HG02852 (cell line): ENCODE data around the gene NDC80.
A peak's percentile ranks its signal among the peaks of the same experiment; 100 is the strongest.

Experiments
- ATAC-seq: cut with Tn5 transposase; IDR thresholded peaks from one replicate; pipeline ENCODE4 v1.9.1; 2021; ENCODE audit warnings: mild to moderate bottlenecking, moderate library complexity; ENCODE audit not compliant: unreplicated experiment

The NDC80 gene

DNA sequence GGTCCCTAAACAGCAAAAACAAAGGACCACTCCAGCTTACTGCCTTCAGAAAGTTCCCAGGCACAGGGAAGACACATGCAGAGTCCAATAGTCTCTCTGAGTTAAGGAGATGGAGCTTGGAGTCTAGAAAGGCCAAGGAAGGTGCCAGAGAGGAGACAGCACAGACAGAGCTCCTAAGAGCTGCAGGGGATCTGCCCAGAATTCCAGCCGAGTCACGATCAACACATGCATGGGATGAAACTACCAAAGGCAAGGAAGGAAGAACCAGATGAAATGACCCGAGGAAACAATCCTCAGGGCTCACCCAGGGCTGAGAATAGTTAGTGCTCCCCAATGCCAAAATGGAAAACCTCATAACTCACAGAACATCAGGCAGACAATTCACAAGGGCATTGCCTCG, 15.5 kb upstream of the NDC80 start:
- no peak for ATAC-seq

DNA sequence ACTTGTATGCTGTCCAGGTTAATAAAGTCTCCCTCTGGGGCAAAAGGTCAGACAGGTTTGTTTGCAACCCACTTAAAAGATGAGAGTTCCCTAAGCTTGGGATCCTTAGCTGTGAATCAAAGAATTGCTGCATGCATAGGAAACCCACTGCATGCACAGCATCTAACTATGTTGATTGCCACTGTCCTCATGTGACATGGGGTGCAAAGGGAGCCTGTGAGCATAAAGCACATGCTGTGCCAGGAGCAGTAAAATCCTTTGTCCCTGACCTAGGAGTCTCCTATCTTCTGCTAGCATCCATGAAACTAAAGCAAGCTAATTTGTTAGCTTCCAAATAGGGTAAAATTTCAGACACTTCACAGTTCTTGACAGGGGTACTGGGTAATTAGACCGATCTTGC, 13.8 kb upstream of the NDC80 start:
- ATAC-seq: no peak

GRCh38 chr18:2559249-2559648, 12.1 kb upstream of the NDC80 start:
- no peak for ATAC-seq

GRCh38 chr18:2564373-2564772, 7.0 kb upstream of the NDC80 start:
- no peak for ATAC-seq

GRCh38 chr18:2568129-2568528, 3.2 kb upstream of the NDC80 start:
- no peak for ATAC-seq

GRCh38 chr18:2568605-2569004, 2.8 kb upstream of the NDC80 start:
- ATAC-seq: no peak

DNA sequence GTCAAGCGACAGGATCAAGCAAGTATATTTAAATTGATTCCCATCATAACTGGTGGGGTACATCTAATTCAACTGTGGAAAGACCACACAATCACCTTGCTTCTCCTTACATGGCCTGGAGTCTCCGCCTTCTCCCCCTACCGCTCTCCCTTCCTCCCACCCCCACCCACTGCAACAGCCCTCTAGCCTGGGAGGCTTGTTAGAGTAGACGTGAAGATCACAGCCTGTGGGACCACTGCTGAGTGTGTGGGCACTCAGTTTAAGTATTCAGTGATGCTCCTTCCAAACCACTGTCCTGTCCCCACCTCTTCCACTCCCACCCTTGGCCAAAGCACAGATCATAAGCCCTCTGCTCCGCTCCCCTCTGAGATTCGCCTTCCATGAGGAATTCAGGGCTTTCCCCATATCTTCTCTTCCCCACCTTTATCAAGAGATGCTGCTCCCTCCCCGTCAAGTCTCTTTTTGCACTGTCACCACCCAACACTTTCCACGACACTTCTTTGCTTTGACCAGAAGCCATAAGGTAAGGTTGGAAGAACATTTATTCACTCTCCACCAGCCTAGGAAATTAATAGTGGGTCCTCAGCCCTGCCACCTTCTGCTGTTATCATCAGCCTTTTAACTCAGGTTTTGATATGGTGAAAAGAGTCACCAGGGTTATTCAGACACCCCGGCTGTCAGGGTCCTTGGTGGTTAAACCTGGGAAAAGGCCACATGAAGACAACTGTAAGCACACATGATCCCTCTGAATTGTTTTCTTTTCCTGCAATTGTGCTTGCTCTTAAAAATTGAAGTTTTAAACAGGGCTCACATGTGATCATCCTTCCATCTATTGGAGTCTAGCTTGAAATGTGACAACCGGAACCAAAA, 1.8 kb upstream of the NDC80 start:
- ATAC-seq: no peak

DNA sequence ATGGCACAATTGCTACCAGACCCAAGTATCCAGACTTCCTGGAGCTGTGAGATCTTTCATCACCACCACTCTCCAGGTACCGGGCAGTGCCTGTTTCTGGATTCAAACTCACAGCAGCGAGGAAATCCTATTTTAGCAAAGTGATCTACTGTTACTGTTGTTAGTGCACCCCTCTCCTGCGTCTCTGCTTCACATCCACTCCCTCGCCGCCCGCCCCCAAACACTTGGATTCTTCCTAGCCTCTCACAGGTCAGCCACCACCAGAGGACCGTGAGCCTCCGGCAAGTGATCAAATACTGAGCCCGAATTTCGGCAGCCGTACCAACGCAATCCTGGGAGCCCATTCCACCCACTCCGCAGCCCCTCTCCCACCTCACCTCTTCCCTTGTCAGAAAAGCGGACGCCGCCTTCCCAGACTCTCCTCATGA, 571 bp upstream of the NDC80 start:
- ATAC-seq: peak; percentile 53

DNA sequence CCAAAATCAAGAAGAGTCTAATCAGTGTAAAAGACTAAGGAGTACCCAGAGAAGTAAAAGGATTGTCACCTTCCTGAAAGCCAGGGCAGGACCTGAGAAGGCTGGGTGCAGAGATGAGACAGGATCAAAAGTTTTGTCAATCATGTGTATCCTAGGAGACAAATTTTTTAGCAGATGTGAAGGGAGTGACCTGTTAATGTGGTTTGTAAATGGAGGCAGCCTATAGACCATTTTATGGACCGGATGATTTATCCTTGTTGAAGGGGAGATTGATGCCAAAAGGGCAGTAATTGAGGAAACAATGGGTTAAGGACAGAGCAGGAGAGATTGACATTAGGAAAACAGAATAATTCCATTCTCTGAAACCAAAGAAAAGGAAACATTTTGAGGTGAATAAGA, 813 bp downstream of the NDC80 start:
- ATAC-seq: peak; percentile 23

DNA sequence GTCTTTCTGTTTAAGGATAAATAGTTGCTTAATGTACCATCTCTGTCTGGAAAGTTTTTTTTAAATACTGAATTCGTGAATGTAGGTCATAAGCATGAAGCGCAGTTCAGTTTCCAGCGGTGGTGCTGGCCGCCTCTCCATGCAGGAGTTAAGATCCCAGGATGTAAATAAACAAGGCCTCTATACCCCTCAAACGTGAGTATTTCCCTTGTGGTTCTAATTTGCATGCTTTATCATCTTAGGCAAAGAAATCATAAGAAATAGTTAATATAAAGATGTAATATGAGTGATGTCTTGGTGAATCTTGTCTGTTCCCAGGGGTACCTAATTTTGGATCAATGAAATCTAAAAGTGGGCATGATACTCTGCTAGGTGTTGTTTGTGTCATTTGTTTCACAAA, 1.5 kb downstream of the NDC80 start:
- no peak for ATAC-seq

GRCh38 chr18:2573408-2573807, 2.1 kb downstream of the NDC80 start:
- ATAC-seq: no peak

DNA sequence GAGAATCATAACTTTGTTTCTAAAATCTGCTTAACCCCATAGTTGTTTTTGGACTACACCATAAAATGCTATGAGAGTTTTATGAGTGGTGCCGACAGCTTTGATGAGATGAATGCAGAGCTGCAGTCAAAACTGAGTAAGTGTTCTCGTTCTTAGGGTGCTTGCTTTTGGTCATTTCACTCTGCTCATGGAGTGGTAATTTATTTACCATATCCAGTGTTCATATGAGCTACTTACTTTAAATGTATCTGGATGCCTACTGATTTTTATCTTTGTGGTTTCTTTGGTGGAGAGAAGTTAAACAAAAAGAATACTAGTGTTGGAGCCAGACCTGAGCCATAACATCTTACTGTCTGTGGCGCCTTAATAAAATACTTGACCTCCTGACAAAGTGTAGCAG, 16.4 kb downstream of the NDC80 start:
- no peak for ATAC-seq

DNA sequence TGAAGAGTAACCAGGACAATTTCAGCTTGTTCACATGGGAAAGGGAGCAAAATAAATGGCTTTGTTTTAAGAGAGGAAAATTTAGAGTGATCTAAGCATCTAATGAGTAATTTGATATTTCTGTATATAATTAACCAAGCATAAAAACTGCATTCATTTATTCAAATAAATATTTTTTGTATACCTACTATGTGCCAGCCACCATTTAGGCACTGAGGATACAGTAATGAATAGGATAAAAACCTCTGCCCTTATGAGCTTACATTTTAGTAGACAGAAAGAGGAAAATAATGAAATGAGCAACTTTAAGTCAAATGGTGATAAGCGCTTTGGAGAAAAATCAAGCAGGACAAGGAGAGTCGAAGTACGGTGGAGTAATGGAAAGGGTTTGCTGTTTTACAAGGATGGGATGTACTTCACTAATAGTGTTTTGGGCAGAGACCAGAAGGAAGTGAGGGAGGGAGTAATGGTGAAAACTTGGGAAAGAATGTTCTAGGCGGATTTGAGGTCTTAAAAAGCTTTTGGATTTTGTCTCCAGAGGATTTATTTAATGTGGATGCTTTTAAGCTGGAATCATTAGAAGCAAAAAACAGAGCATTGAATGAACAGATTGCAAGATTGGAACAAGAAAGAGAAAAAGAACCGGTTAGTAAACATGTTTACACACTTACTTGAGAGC, 17.4 kb downstream of the NDC80 start:
- no peak for ATAC-seq

DNA sequence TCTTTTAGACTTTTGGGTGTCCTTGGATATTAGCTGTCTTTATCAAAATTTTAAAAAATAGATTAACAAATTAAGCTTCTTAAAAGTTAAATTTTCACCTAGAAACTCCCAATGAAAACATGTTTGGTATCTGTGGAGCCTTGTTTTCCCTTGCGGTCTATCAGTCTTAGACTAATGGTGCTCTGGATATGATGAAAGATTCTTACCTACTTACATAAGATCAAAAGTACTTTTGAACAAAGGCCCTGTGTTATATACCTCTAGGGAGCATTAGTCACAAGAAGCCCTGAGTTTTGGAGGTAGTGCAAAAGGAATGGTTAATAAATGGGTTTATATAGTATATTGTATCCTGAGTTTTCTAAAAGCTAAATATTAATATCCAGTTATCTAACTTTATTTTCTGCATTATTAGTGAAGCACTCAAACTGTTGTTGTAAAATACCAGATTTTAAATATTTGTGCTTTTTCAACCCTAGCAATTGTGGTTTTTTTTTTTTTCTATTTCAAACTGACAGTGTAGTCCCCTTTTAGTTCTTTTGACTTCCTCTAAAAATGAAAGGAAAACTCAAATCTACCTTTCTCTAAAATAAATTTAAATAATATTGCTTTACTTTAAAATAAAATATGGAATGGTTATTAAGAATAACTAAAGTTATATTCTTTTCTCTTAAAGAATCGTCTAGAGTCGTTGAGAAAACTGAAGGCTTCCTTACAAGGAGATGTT, 18.1 kb downstream of the NDC80 start:
- ATAC-seq: no peak

- ATAC-seq: no peak
Measured at GRCh38 chr18:2590303-2590702, 18.9 kb downstream of the NDC80 start.

DNA sequence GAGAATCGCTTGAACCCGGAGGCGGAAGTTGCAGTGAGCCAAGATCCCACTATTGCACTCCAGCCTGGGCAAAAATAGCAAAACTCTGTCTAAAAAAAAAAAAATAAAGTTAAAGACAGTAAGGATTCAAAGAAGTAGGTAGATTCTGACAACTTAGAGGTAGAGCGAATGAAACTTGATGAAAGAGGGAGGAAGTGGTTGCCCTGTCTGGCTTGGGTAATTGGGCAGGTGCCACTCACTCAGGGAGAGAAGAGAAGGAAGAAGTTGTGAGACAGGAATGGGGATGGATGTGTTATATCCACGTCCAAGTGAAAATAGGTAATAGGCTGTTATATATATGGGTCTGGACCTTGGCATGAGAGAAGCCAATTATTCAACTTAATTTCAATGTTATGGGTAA, 26.3 kb downstream of the NDC80 start:
- ATAC-seq: no peak

- no peak for ATAC-seq
Measured at GRCh38 chr18:2602844-2603243, 31.5 kb downstream of the NDC80 start.

- no peak for ATAC-seq
Measured at GRCh38 chr18:2606335-2606734, 35.0 kb downstream of the NDC80 start.

- ATAC-seq: no peak
Measured at GRCh38 chr18:2609604-2610003, 38.2 kb downstream of the NDC80 start.

DNA sequence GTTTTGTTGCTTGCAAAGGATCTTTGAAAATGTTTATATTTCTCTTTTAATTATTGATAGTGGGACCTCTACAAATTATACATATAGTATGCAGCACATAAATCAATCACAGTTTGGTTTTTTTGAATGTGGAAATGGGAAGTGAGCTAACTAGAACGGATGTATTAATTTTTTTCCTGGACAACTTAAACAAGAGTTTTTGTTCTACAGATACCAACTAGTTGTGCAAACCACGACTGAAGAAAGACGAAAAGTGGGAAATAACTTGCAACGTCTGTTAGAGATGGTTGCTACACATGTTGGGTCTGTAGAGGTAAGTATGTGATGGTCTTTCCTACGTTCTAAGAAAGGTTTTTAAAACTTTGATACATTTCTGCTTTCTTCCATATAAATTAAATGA, 39.2 kb downstream of the NDC80 start:
- no peak for ATAC-seq

DNA sequence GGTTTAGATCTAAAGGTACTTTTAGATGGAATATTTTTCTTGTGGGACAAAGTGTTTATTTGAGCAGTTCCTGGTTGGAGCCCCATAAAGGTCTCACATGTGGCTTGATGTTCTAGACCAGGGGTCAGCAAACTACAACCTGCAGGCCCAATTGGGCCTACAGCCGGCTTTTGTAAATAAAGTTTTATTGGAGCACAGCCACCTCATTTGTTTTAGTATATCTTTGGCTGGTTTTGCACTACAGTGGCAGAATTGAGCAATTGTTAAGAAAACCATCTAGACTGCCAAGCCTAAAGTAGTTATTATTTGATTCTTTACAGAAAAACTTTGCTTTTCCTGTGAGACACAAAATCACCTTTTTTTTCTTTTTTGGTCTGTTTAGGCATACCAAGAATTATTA, 41.6 kb downstream of the NDC80 start:
- no peak for ATAC-seq
